ENCODE results near the gene OIP5.
"Not testable (repeated sequence)": the region's sequence is repeated elsewhere in the genome, so short reads cannot be mapped to it uniquely, and the experiment has no call there.

OIP5 gene

DNA sequence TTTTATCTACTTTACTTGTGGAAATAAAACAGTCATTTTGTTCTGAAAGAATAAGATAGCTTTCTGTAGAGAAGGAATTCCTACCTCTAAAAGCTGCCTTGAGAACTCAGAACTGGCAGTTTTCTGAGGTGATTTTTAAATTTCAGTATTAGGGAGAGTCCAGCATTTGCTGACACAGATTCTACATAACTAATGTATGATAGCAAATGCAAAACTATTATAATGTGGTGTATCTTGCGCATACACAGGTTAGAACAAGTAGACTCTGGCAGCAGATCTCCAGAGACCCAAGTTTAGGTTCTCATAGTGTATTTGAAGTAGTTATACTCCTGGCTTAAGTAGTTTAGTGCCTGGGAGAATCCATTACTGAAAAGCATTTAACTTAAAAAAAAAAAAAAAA, 30.8 kb downstream of the OIP5 start:
- no peak for DNase-seq (ENCODE audit: low spot score)

DNA sequence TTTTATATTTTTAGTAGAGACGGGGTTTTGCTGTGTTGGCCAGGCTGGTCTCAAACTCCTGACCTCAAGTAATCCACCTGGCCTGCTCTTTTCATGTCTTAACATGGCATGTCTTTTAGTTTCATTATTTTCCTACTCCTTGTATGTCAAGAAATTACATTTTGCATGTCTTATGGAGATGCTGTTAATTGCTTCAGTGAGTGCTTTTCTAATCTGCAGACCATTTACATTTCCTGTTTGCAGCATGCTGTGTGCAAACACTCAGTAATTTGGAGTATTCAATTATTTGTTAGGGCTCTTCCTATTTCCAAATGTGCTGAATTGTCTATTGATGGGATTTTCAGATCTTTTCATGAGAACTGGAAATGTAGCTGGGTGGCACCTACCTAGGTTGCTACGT, 31.3 kb downstream of the OIP5 start:
- not testable (repeated sequence) for DNase-seq (ENCODE audit: low spot score)

DNA sequence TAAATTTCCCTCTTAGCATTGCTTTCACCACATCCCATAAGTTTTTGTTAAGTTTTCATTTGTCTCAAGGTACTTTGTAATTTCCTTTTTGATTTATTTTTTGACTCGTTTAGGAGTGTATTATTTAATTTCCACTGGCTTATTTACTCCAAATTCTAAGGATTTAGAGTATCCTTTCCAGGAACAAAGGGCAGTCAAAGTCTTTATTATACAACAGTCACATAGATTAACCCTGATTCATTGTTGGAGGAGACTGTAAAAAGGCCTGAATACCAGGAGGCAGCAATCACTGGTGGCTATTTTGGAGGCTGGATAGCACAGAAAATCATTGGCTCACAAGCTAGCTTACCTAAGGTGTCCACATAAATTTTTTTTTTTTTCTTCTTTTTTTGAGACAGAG, 39.9 kb downstream of the OIP5 start:
- DNase-seq (ENCODE audit: low spot score), result no peak

DNA sequence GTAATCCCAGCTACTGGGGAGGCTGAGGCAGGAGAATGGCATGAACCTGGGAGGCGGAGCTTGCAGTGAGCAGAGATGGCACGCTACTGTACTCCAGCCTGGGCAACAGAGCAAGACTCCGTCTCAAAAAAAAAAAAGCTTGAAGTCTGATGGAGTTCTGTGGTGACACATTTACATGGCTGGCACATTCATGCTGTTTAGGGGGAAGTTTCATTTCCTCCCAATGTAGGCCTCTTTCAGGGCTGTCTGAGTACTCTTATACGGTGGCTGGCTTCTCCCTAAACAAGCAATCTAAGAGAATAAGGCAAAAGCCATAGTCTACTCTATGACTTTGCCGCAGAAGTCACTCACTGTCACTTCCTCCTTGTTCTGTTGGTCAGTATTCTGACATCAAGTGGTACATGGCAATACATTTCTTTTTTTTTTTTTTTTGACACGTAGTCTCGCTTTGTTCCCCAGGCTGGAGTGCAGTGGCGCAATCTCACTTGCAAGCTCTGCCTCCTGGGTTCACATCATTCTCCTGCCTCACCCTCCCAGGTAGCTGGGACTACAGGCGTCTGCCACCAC, 41.2 kb downstream of the OIP5 start:
- DNase-seq (ENCODE audit: low spot score), result peak; percentile 55

DNA sequence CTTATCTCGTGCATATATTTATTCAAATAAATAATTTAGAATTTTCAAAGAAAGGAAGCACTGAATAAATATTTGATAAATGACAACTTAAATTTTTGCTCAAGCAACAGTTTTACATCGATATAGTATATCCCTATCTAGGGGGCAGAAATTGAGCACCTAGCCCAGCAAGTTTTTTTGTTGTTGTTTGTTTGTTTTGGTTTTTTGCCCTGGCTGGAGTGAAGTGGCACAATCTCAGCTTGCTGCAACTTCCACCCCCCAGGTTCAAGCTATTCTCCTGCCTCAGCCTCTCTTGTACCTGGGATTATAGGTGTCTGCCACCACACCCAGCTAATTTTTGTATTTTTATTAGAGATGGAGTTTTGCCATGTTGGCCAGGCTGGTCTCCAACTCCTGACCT, 42.4 kb downstream of the OIP5 start:
- no peak for DNase-seq (ENCODE audit: low spot score)

DNA sequence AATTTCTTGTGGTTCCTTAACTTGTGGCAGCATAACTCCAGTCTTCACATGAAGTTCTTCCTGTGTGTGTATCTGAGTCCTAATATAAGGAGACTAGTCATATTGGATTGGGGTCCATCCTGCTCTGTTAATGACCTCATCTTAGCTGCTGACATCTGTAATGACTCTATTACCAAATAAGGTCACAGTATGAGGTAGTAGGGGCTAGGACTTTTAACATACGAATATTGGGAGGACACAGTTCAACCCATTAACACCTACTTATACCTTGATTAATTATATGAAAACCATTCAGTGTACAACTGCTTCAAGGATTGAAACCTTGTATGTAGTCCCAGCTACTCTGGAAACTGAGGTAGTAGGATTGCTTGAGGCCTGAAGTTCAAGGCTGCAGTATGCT, 43.9 kb downstream of the OIP5 start:
- DNase-seq (ENCODE audit: low spot score), result no peak

DNA sequence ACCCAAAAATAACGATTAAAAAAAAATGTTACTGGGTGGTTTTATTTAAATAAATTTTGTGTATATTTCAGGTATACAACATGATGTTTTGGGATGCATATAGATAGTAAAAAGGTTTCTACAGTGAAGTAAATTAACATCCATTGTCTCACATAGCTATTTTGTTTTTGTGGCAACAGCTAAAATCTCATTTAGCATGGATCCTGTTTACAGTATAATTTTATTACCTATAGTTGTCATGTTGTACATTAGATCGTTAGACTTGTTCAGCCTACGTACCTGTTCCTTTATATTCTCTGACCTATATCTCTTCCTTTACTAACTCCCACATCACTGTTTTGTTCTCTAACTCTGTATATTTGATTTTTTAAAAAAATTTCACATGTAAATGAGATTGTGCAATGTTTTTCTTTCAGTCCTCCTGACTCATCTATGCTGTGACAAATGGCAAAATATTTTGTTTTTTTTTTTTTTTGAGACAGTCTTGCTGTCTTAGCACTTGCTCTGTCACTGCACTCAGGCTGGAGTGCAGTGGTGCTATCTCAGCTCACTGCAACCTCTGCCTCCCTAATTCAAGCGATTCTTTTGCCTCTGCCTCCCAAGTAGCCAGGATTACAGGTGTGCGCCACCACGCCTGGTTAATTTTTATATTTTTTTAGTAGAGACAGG, 45.6 kb downstream of the OIP5 start:
- no peak for DNase-seq (ENCODE audit: low spot score)

DNA sequence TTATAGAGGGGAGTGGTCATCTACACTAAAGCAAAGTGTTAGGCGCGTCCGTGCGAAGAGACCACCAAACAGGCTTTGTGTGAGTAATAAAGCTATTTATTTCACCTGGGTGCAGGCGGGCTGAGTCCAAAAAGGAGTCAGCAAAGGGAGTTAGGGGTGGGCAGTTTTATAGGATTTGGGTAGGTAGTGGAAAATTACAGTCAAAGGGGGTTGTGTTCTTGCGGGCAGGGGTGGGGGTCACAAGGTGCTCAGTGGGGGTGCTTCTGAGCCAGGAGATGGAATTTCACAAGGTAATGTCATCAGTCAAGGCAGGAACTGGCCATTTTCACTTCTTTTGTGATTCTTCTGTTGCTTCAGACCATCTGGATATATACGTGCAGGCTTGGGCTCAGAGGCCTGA, 47.1 kb downstream of the OIP5 start:
- no peak for DNase-seq (ENCODE audit: low spot score)

DNA sequence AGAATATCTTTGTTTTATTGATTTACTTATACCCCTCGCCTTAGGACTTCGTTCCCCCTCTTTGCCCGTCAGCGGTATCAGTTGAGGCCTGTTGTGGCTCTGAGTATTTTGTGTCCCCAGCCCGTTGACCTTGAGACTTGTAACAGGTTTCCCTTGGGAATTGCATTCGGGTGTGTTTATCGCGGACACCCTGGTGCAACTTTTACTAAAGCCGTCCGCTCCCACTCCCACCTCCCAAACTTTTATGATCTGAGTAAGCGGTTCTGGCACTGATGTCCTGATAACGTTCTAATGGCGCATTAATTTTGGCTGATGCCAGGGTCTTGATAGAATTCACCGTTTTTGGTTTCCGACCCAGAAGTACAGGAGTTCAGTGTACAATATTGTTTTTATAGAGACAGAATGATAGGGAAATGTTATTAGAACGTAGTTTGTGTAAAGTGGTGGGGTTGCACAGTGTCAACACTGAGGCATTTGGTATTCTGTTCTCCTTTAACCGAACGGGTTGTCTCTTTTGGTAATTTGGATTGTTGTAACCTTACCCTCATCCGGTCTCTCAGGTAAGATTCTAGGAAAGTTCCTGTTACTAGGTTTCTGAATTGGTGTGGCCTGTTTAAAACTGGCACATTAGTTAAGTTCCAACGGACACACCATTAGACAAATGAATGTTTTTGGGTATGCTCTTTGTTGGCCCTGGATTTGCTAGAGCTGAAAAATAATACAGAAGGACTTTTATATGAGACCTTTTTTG, 47.8 kb downstream of the OIP5 start:
- DNase-seq (ENCODE audit: low spot score), result peak; percentile 28

DNA sequence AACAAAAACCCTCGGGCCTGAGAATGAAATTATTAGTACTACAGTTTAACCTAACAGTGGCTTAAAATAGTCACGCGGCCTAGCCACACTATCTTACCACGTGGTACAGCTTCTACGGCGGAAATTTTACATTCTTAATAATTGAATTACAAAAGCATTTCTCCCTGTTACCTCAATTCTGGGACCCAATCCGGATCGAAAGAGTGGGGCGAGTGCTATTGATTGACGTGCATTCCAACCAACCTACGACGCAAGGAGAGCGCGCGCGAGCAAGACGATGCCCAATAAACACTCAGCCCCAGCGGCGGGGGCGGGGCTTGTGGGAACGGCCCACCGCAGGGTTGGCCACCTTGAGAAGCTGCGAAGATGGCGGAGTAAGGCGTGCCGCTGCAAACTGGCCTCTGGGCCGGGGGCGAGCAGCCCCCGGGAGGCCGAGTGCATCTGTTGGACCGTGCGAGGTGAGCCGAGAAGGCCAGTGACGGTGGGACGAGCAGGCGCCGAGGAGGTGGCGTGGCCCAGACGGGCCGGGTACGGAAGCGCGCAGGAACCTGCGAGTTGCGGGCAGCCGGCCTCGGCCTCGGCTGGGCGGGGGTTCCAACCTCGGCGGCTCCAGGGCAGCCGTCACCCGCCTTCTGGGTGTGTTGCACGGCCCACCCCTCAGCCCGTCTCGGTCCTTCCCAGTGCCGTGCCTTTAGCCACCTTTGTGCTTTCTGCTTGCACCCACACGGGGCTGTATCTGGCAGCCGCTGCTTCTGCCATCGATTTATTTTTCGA, 48.6 kb downstream of the OIP5 start:
- peak; percentile 100 for DNase-seq (ENCODE audit: low spot score)

DNA sequence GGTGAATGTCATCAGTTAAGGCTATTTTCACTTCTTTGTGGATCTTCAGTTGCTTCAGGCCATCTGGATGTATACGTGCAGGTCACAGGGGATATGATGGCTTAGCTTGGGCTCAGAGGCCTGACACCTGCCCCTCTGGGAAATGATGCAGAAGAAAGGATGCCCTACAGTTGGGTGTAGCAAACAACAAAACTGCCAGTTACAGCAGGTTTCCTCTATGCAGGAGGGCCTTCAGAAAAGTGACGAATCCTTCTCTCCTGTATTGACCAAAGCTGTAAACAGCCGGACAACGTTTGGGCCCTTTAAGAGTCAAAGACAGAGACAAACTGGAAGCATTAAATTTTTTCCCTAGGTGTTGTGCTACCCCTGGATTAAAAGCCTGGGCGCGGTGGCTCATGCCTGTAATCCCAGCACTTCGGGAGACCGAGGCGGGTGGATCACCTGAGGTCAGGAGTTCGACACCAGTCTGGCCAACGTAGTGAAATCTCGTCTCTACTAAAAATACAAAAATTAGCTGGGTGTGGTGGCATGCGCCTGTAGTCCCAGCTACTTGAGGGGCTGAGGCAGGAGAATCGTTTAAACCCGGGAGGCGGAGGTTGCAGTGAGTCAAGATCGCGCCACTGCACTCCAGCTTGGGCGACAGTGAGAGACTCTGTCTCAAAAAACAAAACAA, 49.3 kb downstream of the OIP5 start:
- DNase-seq (ENCODE audit: low spot score), result peak; percentile 17

DNA sequence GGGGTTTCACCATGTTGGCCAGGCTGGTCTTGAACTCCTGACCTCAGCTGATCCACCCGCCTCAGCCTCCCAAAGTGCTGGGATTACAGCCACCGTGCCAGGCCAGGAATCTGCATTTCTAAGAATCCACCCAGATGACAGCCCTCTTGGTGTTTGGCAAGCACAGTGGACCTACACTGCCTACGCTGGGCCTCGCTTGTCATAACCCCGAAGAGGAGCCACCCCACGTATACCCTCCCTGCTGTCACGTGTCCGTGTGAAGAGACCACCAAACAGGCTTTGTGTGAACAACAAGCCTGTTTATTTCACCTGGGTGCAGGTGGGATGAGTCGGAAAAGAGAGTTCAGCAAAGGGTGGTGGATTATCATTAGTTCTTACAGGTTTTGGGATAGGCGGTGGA, 50.0 kb downstream of the OIP5 start:
- DNase-seq (ENCODE audit: low spot score), result not testable (repeated sequence)

DNA sequence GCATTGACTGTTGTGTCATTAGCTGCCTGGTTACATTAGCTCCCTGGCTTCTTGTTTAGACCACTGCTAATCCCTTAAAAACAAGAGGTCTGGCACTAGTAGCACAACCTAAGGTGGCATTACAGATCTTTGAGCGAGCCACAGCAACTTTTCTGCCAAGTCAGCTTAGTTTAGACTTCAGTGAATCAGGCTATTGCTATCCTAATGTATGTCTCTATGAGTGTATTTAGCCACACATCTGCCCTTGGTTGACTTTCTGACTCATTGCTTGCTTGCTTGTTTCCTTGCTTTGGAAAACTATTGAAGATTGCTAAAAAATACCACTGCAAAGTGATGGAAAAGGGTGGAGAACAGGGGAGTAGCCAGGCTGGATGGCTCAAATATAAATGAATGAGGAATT, 51.2 kb downstream of the OIP5 start:
- DNase-seq (ENCODE audit: low spot score), result no peak

DNA sequence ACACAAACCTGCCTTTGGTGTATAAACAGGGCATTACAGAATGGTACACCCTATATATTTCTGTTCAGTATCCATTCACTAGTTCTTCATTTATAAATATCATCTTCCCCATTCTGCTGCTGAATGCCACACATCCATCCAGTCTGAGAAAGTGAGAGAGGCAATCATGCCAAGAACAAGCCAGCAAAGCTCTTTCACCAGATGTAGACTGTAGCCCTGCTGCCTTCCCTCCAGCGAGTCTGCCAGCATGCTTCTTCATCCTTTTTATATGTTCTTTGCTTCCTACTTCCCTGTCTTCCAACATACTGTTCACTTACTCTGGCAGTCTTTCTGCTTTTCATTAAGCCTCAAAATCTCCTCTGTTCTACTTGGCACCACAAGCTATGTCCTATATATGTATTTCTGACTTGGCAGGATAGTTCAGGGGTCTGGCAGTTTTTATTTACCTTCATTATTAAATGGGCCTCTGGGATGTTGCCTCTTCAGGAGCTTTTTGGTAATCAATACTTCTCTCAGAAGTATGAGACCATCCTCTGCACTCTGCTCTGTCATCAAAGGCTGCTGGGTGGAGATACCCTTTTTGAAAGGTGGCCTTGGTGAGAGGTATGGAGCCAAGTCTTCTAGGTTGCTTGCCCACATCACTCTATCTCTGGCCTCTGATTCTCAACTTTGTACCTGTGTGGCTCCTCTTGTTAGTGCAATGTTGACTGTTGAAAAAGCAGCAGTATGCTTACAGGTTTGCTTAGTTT, 52.7 kb downstream of the OIP5 start:
- DNase-seq (ENCODE audit: low spot score), result no peak

DNA sequence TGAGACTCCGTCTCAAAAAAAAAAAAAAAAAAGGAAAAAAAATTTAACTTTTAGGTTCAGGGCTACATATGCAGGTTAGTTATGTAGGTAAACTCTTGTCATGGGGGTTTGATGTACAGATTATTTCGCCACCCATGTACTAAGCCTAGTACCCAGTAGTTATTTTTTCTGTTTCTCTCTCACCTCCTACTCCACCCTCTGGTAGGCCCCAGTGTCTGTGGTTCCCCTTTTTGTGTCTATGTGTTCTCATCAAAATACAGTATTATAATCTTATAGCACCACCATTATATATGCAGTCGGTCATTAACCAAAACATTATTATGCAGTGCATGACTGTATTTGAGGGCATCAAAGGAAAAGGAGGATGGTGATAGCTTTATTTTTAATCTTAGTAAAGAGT, 54.1 kb downstream of the OIP5 start:
- no peak for DNase-seq (ENCODE audit: low spot score)

DNA sequence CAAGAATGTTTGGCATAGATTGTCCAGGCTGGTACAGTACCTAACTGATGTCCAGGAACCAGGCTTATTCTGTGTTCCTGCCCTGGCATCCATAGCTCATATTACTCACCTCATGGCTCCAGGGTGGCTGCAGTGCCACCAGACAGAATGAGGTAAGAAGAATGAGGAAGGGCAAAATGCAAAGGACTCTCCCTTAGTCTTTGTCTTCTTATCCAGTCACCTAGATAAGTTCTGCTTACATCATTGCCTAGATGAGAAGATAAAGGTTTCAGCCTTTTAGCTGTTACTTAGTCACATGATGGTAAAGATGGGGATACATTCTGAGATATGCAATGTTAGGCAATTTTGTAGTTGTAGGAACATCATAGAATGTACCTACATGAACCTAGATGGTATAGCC, 55.6 kb downstream of the OIP5 start:
- DNase-seq (ENCODE audit: low spot score), result no peak

DNA sequence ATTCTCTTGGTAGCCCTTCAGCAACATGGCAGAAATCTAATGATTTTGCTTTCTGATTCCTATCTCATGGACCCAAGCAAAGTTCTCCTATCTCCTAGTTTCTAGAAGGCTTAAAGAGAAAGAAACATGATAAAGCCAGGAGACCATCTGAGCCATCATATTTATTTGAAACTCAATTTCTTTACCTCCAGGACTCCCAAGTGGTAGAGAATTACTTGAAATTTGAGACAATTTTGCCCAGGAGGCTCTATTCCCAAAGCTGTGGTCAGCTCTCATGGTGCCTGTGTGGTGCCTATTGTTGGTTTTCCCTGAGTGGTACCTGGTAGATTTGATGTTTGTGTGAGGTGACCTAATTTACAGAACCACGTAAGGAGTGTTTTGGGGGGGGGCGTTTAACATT, 62.5 kb downstream of the OIP5 start:
- no peak for DNase-seq (ENCODE audit: low spot score)

DNA sequence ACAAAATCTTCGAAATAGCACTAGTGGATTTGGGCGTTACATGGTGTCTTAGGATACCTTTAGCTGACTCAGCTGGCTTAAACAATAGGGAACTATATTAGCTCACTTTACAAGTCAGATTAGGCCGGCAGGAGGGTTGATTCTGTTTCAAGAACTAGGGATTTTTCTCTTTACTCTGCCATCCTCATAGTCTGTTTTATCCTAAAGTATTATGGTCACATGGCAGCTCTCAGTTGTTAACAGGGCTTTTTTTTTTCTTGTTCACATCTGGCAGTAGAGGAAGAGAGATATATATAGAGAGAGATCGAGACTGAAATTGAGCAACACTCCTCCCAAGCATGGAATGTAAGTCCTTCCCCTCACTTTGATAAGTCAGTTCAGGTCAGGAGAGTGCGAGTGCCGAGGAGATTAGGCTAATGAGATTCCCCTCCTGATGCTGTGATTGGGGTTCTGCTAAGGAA, 68.5 kb downstream of the OIP5 start:
- DNase-seq (ENCODE audit: low spot score), result peak; percentile 46

DNA sequence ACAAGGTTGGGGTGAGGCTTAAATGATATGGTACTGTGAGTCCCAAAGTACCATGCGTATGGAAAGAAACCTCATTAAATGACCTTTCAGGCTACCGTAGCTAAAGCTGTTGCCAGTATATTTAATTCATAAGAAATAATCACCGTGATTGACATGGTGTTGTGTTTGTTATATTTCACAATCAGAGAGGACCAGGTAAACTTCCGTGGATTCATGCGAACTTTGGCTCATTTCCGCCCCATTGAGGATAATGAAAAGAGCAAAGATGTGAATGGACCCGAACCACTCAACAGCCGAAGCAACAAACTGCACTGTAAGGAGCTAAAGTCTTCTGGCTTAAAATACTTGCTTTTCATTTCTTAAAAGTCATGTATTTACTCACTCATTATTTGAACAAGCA, 69.8 kb downstream of the OIP5 start:
- no peak for DNase-seq (ENCODE audit: low spot score)

DNA sequence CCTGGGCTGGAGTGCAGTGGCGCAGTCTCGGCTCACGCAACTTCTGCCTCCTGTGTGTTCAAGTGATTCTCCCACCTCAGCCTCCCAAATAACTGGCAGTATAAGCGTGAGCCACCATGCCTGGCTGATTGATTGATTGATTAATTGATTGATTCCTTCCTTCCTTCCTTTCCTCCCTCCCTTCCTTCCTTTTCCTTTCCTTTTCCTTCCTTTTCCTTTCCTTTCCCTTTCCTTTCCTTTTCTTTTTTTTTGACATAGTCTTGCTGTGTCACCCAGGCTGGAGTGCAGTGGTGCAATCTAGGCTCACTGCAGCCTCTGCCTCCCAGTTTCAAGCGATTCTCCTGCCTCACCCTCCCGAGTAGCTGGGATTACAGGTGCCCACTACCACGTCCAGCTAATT, 71.5 kb downstream of the OIP5 start:
- DNase-seq (ENCODE audit: low spot score), result not testable (repeated sequence)

DNA sequence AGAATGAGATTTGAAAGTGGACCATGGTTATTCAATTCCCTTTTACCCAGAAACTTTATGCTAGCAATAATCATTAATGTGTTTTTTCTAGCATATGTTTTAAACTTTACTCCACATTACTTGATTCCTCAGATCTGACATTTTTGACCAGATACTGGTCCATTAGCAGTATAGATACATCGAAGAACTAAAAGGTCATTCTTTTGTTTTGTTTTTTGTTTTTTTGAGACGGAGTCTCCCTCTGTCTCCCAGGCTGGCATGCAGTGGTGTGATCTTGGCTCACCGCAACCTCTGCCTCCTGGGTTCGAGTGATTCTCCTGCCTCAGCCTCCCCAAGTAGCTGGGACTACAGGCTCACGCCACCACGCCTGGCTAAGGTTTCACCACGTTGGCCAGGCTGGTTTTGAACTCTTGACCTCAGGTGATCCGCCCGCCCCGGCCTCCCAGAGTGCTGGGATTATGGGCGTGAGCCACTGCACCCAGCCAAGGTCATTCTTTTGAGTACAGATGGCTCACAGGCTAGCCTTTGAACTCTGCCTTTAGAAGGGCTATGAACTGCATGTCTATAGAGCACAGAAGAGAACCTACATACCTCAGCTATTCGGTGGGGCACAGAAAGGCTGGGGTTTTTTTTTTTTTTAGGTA, 72.7 kb downstream of the OIP5 start:
- no peak for DNase-seq (ENCODE audit: low spot score)

Data from pons (tissue), 1 donor.